Stimulated activated CD8-positive, alpha-beta memory T cell treated with anti-CD3 and anti-CD28 coated beads, Interleukin-7, amount 100 ng/mL, for 4 hours (primary cell): ENCODE data around the gene PDGFRB.

Experiments
- DNase-seq, 2 donors: peaks; one replicate each; pipeline ENCODE4 v3.0.0-alpha.2; 2020; ENCODE audit warnings: low read depth in 2 of 2

Gene PDGFRB

GRCh38 chr5:150130493-150130922 is 25.1 kb downstream of the PDGFRB start:
- DNase-seq, result no peak

DNA sequence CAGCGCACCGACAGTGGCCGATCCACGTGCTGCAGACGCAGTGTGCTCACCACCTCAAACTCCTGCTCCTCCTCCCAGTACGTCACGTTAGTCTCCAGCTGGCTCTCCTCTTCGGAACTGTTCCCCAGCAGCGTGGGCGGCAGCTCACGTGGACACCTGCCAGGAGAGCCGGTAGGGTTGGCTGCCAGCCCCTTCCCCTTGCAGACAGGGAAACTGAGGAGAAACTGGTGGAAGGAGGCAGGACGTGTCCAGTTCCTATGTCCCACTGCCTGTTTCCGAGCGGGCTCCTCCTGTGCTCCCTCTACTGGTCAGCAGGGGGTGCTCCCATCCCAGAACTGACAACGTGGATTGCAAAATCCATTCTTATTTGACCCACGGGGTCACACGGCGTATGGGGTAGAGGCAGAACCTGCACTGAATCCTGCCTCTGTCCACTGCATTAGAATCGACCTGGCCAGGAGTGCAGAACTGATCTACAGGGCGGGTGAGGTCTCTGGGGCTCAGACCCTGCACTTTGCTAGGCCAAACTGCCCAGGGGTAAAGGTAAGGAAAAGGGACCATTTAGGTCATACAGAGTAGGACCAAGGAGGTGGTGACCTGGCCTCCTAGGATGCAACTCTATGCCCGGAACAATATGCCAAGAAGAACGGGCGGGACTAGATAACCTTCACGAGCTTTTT is 25.7 kb downstream of the PDGFRB start:
- DNase-seq, result peak; percentile 10 to 17

DNA sequence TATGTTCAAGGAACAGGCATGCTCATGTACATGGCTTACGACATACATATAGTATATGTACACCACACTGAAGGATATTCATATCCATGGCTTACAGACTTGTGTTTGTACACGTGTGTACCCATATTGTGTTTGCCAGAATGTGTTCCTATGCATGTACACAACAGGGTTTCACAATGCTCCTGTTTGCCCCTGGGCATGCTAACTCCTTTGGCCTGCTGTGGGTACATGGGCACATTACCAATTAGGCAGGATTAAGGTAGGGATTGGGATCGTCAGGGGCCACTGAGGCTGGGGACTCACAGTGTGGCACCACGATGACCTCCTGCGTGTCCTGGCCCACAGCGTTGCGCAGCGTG is 26.2 kb downstream of the PDGFRB start:
- no peak for DNase-seq

GRCh38 chr5:150126921-150127265 is 28.8 kb downstream of the PDGFRB start:
- DNase-seq, result no peak

DNA sequence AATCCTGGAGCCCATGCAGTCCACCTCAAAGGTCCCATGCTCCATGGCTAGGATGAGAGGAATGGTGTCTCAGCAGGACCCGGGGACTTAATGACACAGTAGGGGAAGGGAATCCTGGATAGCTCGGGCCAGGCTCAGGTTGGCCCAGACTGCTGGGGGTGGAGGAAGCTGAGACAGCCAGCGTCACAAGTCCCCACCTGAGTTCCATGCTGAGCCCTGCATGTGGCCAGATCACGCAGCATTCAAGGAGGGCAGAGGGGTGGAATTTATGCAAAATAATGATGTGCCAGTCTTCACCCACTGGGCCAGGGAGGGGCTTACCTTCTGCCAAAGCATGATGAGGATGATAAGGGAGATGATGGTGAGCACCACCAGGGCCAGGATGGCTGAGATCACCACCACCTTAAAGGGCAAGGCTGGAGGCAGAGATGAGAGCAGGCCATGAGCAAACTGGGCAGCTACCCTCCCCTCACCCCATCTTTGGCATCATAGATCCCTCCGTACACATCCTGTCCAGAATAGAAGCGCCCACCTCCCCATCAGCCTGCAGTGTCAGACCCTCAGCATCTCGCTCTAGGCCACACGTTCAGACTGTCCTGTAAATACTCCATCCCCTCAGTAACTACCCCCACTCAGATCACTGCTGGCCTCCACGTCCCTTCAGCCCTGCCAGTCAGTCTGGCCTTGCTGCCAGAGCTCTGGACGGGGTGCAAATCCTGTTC is 29.3 kb downstream of the PDGFRB start:
- no peak for DNase-seq

- DNase-seq, result no peak
These were observed 30.3 kb downstream of the PDGFRB start for GRCh38 chr5:150125334-150125733.

- no peak for DNase-seq
These were observed 31.0 kb downstream of the PDGFRB start for GRCh38 chr5:150124596-150124995.

GRCh38 chr5:150124111-150124557 is 31.5 kb downstream of the PDGFRB start:
- DNase-seq, result no peak

DNA sequence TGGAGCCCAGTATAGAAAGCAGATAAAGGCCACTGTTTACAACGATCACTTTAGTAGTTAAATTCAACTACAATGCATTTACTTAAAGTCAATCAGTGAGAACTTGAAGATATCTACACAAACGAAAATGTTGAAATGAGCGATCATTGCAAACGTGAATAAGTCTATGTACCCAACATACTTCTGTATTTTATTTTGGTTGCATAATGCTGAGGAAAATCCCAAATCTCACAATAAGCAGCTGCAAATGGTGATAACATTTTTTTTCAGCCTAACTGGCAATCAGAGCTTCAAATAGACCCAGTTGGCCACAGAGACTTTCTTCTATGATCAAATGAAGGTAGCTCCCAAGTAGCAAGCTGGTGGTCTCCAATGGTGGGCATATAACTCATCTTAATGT is 32.1 kb downstream of the PDGFRB start:
- DNase-seq, result no peak

GRCh38 chr5:150122536-150123481 is 32.8 kb downstream of the PDGFRB start:
- no peak for DNase-seq

DNA sequence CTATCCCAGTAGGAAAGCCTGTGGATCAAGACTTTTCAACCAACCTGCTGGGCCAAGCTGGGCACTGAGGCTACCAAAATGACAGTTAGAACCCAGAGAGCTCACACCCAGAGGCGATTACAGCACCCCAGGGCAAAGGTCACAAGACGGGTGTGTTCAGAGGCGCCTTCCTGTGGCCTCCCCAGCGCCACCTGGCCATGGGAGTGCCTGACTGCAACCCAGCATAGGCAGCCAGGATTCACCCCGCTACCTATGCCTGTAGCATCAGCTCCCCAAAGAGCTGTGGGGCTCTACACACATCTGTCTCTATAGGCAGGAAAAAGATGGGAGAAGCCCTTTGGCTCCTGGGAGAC is 33.5 kb downstream of the PDGFRB start:
- no peak for DNase-seq

DNA sequence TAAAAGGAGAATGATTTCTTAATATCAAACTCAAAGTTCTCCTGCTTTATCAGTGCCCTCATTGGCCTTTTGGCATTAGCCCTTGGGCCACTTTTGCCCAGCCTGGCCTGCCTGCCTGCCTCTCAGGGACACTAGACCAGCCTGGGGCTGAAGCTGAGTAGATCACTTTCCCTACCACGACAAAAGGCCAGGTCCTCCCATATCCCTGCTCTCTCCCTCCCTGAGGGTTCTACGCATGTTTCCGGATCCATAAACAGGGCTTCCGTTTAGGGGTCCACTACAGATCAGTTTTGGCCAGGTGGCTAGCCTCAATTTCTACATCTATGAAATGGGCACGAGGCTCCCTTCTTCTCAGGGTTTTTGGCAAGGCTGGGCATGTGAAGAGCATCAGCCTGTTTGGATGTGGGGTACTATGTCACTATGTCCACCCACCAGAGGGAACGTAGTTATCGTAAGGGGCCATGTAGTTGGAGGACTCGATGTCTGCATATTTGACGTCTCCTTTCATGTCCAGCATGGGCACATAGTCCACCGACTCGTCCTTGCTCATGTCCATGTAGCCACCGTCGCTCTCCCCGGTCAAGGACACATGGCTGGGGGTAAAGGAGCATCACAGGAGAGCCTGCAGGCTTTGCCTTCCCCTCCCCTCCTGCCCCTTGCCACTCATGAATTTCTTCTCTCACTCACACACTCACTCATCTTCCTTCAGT is 34.0 kb downstream of the PDGFRB start:
- no peak for DNase-seq

- no peak for DNase-seq
These were observed 34.8 kb downstream of the PDGFRB start for GRCh38 chr5:150120617-150121447.

DNA sequence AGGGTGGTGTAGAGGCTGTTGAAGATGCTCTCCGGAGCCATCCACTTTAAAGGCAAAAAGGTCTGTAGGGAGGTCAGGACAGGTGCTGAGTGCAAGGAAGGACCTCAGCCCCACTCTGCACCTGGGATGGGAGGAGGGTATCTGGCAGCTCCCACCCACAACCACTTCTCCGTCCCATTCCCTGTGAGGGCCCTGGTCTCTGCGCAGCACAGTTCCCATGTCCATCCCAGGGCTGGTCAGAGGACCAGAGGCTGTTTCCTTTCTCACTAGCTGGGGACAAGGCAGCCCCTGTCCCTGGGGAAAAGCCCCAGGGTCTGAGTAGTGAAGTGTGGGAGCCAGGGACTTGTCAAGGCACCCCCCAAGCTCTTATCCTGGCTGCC is 35.6 kb downstream of the PDGFRB start:
- no peak for DNase-seq

DNA sequence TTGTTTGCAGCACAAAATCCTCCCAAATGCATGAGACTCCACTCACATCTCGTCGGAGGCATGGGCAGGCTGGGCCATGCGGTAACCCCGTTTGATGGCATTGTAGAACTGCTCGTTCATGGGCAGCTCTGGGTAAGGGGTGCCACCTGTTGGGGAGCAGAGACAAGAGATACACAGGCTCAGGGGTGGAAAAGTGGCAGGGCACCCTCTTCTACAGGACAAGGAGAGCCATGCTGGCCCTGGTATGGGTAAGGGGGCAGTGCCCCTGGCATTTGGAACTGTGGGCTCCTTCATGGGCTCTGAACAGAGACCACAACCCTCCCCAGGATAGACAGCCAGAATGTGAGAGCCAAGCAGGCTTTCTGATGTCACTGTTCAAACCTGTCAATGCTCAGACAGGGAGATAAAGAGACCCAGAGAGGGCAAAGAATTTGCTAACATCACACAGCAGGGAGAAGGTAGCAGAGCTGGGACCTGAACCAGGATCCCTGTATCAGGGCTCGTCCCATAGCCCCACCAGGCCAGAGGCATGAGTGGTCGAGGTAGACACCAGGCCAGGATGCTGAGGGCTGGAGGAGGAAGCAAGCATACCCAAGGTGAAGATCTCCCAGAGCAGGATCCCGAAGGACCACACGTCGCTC is 36.1 kb downstream of the PDGFRB start:
- no peak for DNase-seq

DNA sequence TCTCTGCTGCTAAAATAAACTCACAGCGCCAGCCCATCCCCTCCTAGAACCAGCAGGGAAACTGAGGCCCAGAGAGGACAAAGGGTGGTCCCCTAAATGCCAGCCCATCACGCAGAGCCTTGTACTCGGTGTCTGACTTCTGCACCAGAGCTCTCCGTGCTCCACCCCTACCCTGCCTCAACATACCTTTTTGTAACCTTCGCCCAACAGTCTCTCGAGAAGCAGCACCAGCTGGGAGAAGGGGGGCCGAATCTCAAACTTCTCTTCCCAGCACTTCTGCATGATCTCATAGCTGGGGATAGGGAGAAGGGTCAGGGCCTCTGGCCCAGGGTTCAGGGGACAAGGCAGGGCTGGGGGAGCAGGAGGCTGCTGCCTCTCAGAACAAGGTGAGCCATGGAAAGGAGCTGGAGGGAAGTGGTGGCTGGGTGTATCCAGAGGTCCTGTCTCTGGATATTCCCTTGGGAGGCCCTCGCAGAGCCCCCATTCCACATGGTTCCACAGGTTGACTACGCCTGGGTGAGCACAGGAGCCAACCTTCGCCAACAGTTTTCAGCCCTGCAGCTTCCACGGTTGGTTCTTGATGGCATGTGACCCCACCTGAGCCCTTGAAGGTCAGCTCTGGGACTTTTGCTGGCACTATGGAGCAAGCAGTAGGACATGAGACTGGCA is 37.0 kb downstream of the PDGFRB start:
- DNase-seq, result no peak

DNA sequence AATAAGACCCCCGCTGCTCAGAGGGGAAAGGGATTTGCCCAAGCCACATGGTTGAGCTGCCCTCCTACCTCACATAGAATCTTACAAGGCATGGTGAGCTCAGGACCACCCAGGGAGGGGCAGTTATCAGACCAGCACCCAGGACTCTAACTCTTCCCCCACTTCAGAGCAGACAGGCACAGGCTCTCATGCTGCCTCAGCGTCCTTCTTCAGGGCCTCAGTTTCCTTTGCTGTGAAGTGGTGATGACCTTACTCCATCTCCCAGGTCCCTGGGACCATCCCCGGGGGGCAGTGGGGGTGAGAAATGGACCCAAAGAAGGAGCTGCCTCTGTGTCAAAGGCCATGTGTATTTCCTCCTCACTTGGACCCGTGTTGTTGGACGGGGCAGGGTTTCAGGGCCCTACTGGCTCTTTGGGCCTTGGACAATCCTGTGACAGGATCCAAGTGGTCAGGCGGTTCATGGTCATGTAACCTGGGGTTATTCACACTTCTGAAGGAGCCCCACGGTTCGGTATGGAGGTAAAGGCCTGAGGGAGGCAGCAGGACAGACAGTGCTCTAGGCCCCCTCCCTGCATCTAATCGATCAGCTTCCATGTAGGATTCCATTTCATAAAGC is 37.6 kb downstream of the PDGFRB start:
- DNase-seq, result no peak

DNA sequence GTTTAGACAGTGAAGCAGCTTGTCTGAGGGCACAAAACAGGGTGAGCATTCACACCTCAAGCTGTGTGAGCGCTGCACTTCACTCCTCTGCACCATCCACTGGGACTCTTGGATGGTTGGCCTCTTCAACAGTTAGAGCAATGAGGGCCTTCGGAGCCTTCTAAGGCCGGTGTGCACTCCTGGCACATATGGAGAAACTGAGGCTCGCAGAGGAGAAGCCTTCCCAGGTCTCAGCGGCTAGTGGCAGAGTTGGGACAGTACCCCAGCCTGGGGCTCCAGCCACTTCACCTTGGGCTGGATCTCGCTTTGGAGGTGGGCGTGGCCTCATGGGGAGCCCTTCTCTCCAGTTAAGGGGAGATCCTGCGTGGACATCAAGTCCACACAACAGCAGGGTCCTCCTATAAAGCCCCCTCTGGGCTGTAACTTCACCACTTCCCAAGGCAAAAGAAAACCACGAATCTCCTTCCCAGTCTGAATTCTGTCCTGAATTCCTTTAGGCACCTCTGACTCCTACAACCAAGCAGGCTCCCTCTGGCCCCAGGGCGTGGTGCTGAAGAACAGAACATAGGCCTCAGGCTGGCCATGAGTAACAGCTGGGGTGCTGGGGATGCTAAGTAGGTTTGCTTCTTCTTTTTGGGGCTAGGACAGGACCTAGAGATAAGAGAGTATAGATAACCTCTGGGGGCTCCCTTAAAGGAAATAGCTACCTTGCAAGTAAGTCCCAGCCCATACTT is 38.8 kb downstream of the PDGFRB start:
- no peak for DNase-seq
